SK-N-SH treated with all-trans-retinoic acid at 6 μM for 48 hours (cell line): ENCODE measurements around the gene EDARADD.

Experiments used
- ATAC-seq: fragments of 200-7000 bp; cut with Tn5 transposase; 3 replicates; pipeline ENCODE4 v1.9.1; 2020; ENCODE audit warnings: mild to moderate bottlenecking, moderate library complexity
- ARNTL ChIP-seq: fragments of 450-650 bp; formaldehyde crosslinking; IDR thresholded peaks from 2 replicates; pipeline ENCODE4 v1.5.0; 2020; ENCODE audit warnings: low read depth, mild to moderate bottlenecking, moderate library complexity, borderline replicate concordance
- BACH2 ChIP-seq: fragments of 250-450 bp; sonication (Bioruptor Pico); IDR thresholded peaks from 2 replicates; pipeline ENCODE4 v1.9.0; 2021; ENCODE audit warnings: mild to moderate bottlenecking, borderline replicate concordance
- ESRRG ChIP-seq: fragments of 250-450 bp; sonication (Bioruptor Pico); IDR thresholded peaks from 2 replicates; pipeline ENCODE4 v1.6.1; 2021; ENCODE audit warnings: mild to moderate bottlenecking
- GLIS3 ChIP-seq: fragments of 250-450 bp; sonication (Bioruptor Pico); IDR thresholded peaks from 2 replicates; pipeline ENCODE4 v1.5.0; 2020; ENCODE audit warnings: mild to moderate bottlenecking, moderate library complexity
- ISL1 ChIP-seq: fragments of 250-450 bp; sonication (Bioruptor Pico); IDR thresholded peaks from 2 replicates; pipeline ENCODE4 v2.1.2; 2022; ENCODE audit warnings: mild to moderate bottlenecking, moderate library complexity
- OSR1 ChIP-seq: fragments of 250-450 bp; sonication (Bioruptor Pico); IDR thresholded peaks from 2 replicates; pipeline ENCODE4 v1.8.0; 2022; ENCODE audit warnings: moderate library complexity, mild to moderate bottlenecking, inconsistent platforms
- PPARA ChIP-seq: fragments of 250-450 bp; sonication (Bioruptor Pico); IDR thresholded peaks from 2 replicates; pipeline ENCODE4 v1.5.0; 2020; ENCODE audit warnings: mild to moderate bottlenecking, borderline replicate concordance
- RARB ChIP-seq: fragments of 250-450 bp; sonication (Bioruptor Pico); IDR thresholded peaks from 2 replicates; pipeline ENCODE4 v1.8.0; 2021; ENCODE audit warnings: mild to moderate bottlenecking, moderate library complexity
- SNAI2 ChIP-seq: fragments of 250-450 bp; sonication (Bioruptor Pico); IDR thresholded peaks from 2 replicates; pipeline ENCODE4 v1.5.0; 2020; ENCODE audit warnings: mild to moderate bottlenecking, moderate library complexity
- TOX ChIP-seq: fragments of 250-450 bp; sonication (Bioruptor Pico); IDR thresholded peaks from 2 replicates; pipeline ENCODE4 v1.8.0; 2021; ENCODE audit warnings: mild to moderate bottlenecking, moderate library complexity, borderline replicate concordance
- ZC3H10 ChIP-seq: fragments of 250-450 bp; sonication (Bioruptor Pico); IDR thresholded peaks from 2 replicates; pipeline ENCODE4 v1.5.1; 2021; ENCODE audit warnings: mild to moderate bottlenecking, moderate library complexity
- ZFP3 ChIP-seq: fragments of 250-450 bp; sonication (Bioruptor Pico); IDR thresholded peaks from 2 replicates; pipeline ENCODE4 v1.5.0; 2020; ENCODE audit warnings: mild to moderate bottlenecking, moderate library complexity
- ZFP30 ChIP-seq: fragments of 450-650 bp; formaldehyde crosslinking; IDR thresholded peaks from 2 replicates; pipeline ENCODE4 v1.5.0; 2022; ENCODE audit warnings: mild to moderate bottlenecking, moderate library complexity
- ZNF565 ChIP-seq: fragments of 450-650 bp; formaldehyde crosslinking; conservative IDR thresholded peaks from 2 replicates; pipeline ENCODE4 v1.5.0; 2020; ENCODE audit warnings: low read depth, mild to moderate bottlenecking, moderate library complexity
- ZNF70 ChIP-seq: fragments of 450-650 bp; formaldehyde crosslinking; IDR thresholded peaks from 2 replicates; pipeline ENCODE4 v1.5.0; 2020; ENCODE audit warnings: mild to moderate bottlenecking, moderate library complexity
- ZNF8 ChIP-seq: fragments of 450-650 bp; formaldehyde crosslinking; IDR thresholded peaks from 2 replicates; pipeline ENCODE4 v1.5.0; 2020; ENCODE audit warnings: mild to moderate bottlenecking, moderate library complexity
- TF ChIP-seq, protein P1 (sequence below): fragments of 250-450 bp; sonication (Bioruptor Pico); IDR thresholded peaks from 2 replicates; pipeline ENCODE4 v1.5.1; 2021; ENCODE audit warnings: mild to moderate bottlenecking, moderate library complexity
- TF ChIP-seq, protein P2 (sequence below): fragments of 250-450 bp; sonication (Bioruptor Pico); IDR thresholded peaks from 2 replicates; pipeline ENCODE4 v1.5.0; 2020; ENCODE audit warnings: mild to moderate bottlenecking, moderate library complexity
- TF ChIP-seq, protein P3 (sequence below): fragments of 250-450 bp; sonication (Bioruptor Pico); IDR thresholded peaks from 2 replicates; pipeline ENCODE4 v1.8.0; 2020; ENCODE audit warnings: mild to moderate bottlenecking, moderate library complexity, borderline replicate concordance
- TF ChIP-seq, protein P4 (sequence below): fragments of 250-450 bp; sonication (Bioruptor Pico); IDR thresholded peaks from 2 replicates; pipeline ENCODE4 v1.8.0; 2021; ENCODE audit warnings: low read depth, mild to moderate bottlenecking, moderate library complexity, borderline replicate concordance
- TF ChIP-seq, protein P5 (sequence below): fragments of 250-450 bp; sonication (Bioruptor Pico); IDR thresholded peaks from 2 replicates; pipeline ENCODE4 v1.5.1; 2020; ENCODE audit warnings: low read depth, mild to moderate bottlenecking, moderate library complexity

EDARADD gene

DNA sequence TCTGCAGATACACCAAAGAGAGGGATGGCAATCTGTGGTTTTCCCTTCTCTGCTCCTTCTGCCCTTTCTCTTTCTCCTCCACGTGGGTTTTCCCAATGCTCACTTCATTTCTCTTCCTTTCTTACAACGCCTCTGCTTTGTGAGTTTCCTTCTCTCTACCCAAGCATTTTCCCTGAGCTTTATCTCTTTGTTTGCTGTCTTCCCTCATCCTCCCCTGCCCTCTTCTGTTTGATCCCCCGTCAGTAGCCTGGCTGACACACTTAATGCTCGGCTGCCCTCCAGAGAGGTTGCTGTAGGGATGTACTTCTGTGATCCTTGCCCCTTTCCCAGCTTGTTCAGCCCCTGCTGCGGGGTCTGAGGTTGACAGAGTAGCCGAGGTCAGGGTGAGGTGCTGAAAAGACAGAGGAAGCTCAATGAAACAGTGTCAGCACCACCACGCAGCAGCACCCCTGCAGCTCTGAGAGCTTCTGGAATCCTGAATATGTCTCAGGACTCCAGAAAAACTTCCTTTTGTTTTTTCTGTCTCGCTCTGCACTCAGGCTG lies 6.0 kb downstream of the EDARADD start:
- TF ChIP-seq, protein P1, sequence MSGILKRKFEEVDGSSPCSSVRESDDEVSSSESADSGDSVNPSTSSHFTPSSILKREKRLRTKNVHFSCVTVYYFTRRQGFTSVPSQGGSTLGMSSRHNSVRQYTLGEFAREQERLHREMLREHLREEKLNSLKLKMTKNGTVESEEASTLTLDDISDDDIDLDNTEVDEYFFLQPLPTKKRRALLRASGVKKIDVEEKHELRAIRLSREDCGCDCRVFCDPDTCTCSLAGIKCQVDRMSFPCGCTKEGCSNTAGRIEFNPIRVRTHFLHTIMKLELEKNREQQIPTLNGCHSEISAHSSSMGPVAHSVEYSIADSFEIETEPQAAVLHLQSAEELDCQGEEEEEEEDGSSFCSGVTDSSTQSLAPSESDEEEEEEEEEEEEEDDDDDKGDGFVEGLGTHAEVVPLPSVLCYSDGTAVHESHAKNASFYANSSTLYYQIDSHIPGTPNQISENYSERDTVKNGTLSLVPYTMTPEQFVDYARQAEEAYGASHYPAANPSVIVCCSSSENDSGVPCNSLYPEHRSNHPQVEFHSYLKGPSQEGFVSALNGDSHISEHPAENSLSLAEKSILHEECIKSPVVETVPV (CRISPR knock-in tag), result no peak
- TF ChIP-seq TOX (CRISPR knock-in tag), result no peak
- TF ChIP-seq ZNF565 (CRISPR knock-in tag), result no peak
- TF ChIP-seq, protein P2, sequence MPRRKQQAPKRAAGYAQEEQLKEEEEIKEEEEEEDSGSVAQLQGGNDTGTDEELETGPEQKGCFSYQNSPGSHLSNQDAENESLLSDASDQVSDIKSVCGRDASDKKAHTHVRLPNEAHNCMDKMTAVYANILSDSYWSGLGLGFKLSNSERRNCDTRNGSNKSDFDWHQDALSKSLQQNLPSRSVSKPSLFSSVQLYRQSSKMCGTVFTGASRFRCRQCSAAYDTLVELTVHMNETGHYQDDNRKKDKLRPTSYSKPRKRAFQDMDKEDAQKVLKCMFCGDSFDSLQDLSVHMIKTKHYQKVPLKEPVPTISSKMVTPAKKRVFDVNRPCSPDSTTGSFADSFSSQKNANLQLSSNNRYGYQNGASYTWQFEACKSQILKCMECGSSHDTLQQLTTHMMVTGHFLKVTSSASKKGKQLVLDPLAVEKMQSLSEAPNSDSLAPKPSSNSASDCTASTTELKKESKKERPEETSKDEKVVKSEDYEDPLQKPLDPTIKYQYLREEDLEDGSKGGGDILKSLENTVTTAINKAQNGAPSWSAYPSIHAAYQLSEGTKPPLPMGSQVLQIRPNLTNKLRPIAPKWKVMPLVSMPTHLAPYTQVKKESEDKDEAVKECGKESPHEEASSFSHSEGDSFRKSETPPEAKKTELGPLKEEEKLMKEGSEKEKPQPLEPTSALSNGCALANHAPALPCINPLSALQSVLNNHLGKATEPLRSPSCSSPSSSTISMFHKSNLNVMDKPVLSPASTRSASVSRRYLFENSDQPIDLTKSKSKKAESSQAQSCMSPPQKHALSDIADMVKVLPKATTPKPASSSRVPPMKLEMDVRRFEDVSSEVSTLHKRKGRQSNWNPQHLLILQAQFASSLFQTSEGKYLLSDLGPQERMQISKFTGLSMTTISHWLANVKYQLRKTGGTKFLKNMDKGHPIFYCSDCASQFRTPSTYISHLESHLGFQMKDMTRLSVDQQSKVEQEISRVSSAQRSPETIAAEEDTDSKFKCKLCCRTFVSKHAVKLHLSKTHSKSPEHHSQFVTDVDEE, result no peak
- no peak for TF ChIP-seq ZC3H10 (CRISPR knock-in tag)
- TF ChIP-seq ZFP30 (CRISPR knock-in tag), result no peak
- TF ChIP-seq ZNF8 (CRISPR knock-in tag), result no peak
- no peak for TF ChIP-seq ZNF70 (CRISPR knock-in tag)
- no peak for TF ChIP-seq PPARA
- TF ChIP-seq ESRRG, result no peak
- TF ChIP-seq, protein P3, sequence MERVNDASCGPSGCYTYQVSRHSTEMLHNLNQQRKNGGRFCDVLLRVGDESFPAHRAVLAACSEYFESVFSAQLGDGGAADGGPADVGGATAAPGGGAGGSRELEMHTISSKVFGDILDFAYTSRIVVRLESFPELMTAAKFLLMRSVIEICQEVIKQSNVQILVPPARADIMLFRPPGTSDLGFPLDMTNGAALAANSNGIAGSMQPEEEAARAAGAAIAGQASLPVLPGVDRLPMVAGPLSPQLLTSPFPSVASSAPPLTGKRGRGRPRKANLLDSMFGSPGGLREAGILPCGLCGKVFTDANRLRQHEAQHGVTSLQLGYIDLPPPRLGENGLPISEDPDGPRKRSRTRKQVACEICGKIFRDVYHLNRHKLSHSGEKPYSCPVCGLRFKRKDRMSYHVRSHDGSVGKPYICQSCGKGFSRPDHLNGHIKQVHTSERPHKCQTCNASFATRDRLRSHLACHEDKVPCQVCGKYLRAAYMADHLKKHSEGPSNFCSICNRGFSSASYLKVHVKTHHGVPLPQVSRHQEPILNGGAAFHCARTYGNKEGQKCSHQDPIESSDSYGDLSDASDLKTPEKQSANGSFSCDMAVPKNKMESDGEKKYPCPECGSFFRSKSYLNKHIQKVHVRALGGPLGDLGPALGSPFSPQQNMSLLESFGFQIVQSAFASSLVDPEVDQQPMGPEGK (CRISPR knock-in tag), result no peak
- no peak for TF ChIP-seq BACH2 (CRISPR knock-in tag)
- no peak for TF ChIP-seq OSR1 (CRISPR knock-in tag)
- TF ChIP-seq, protein P4, sequence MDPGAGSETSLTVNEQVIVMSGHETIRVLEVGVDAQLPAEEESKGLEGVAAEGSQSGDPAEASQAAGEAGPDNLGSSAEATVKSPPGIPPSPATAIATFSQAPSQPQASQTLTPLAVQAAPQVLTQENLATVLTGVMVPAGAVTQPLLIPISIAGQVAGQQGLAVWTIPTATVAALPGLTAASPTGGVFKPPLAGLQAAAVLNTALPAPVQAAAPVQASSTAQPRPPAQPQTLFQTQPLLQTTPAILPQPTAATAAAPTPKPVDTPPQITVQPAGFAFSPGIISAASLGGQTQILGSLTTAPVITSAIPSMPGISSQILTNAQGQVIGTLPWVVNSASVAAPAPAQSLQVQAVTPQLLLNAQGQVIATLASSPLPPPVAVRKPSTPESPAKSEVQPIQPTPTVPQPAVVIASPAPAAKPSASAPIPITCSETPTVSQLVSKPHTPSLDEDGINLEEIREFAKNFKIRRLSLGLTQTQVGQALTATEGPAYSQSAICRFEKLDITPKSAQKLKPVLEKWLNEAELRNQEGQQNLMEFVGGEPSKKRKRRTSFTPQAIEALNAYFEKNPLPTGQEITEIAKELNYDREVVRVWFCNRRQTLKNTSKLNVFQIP (CRISPR knock-in tag), result no peak
- TF ChIP-seq ARNTL (CRISPR knock-in tag), result no peak
- TF ChIP-seq SNAI2 (CRISPR knock-in tag), result no peak
- TF ChIP-seq ISL1 (CRISPR knock-in tag), result no peak
- no peak for TF ChIP-seq GLIS3 (CRISPR knock-in tag)
- no peak for TF ChIP-seq ZFP3 (CRISPR knock-in tag)
- no peak for ATAC-seq

DNA sequence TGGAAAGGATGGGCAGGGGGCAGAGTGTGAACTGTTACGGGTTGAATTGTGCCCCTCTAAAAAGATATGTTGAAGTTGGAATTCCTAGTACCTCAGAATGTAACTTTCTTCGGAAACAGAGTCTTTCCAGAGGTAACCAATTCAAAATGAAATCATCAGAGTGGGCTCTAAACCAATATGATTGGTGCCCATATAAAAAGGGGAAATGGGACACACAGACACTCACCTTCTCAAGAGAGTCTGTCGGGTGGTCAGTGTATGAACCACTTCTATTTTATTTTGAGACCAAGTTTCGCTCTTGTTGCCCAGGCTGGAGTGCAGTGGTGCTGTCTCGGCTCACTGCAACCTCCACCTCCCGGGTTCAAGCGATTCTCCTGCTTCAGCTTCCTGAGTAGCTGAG lies 7.6 kb downstream of the EDARADD start:
- no peak for ATAC-seq
- TF ChIP-seq TOX (CRISPR knock-in tag) (no peak), ZFP3 (CRISPR knock-in tag) (no peak), ESRRG (no peak), ZC3H10 (CRISPR knock-in tag) (no peak), ZNF8 (CRISPR knock-in tag) (no peak), SNAI2 (CRISPR knock-in tag) (no peak), ZNF565 (CRISPR knock-in tag) (no peak), BACH2 (CRISPR knock-in tag) (no peak), ZNF70 (CRISPR knock-in tag) (no peak), RARB (CRISPR knock-in tag) (no peak)
- TF ChIP-seq, protein P1 (CRISPR knock-in tag), result no peak
- TF ChIP-seq, protein P4 (CRISPR knock-in tag), result no peak
- TF ChIP-seq, protein P5, sequence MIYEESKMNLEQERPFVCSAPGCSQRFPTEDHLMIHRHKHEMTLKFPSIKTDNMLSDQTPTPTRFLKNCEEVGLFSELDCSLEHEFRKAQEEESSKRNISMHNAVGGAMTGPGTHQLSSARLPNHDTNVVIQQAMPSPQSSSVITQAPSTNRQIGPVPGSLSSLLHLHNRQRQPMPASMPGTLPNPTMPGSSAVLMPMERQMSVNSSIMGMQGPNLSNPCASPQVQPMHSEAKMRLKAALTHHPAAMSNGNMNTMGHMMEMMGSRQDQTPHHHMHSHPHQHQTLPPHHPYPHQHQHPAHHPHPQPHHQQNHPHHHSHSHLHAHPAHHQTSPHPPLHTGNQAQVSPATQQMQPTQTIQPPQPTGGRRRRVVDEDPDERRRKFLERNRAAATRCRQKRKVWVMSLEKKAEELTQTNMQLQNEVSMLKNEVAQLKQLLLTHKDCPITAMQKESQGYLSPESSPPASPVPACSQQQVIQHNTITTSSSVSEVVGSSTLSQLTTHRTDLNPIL (CRISPR knock-in tag), result no peak
